ENCODE results near the gene LINGO3. TPM values are rescaled to one million over a fixed set of nuclear protein-coding genes. Genes with fewer than 3 reads are reported as not detected.
A peak's percentile ranks its signal among the peaks of the same experiment; 100 is the strongest.

LINGO3 gene
- total RNA-seq, 3 donors from 2014 or later (not counting 1 experiment from before 2014, with no cell fraction given): 0.68 to 1.0 (median 0.84) TPM

GRCh38 chr19:2332341-2333026 is 24.5 kb upstream of the LINGO3 start:
- no peak for TF ChIP-seq CTCF (IDR thresholded peaks at IDR 0.05)
- H3K27ac ChIP-seq (ENCODE audit: low read length): peak overlapping the region; percentile 78
- Mint-ChIP-seq H3K9me3 (no peaks in the 10 kb centered on the region), H3K27me3 (ENCODE audit: low read depth in 2 of 2) (no peaks in the 10 kb centered on the region), H3K4me1 (peaks cover 16 to 51% of the 10 kb centered on the region in 2 donors), H3K27ac (peak overlapping the region in 1 of 2 donors; percentile 29), H3K4me3 (peak overlapping the region; percentile 13), H3K36me3 (no peaks in the 10 kb centered on the region)
- H3K9me3 ChIP-seq (ENCODE audit: control insufficient read depth, insufficient read depth, low read length): no peaks in the 10 kb centered on the region
- WGBS (ENCODE audit: insufficient coverage): 33% methylated on average over 17 of the region's 17 CpGs
- DNase-seq (peak in 1 of 2 donors; percentile 78), ATAC-seq (no peak)
- intact Hi-C loops (cut with micrococcal nuclease): no loop called here
- H3K4me1 ChIP-seq (ENCODE audit: control insufficient read depth, insufficient read depth, low read length): peaks cover 46% of the 10 kb centered on the region
- H3K27me3 ChIP-seq (ENCODE audit: control insufficient read depth, insufficient read depth, low read length): no peaks in the 10 kb centered on the region
- peaks cover under 1% of the 10 kb centered on the region for H3K36me3 ChIP-seq (ENCODE audit: control insufficient read depth, insufficient read depth, low read length)
- H3K4me3 ChIP-seq (ENCODE audit: low read length): no peak overlapping the region

- Mint-ChIP-seq H3K36me3 (no peaks in the 10 kb centered on the region), H3K4me3 (peak overlapping the region; percentile 13), H3K27me3 (ENCODE audit: low read depth in 2 of 2) (no peaks in the 10 kb centered on the region), H3K9me3 (no peaks in the 10 kb centered on the region), H3K27ac (peak overlapping the region in 1 of 2 donors; percentile 29), H3K4me1 (peaks cover 16 to 57% of the 10 kb centered on the region in 2 donors)
- ATAC-seq: no peak
- Histone ChIP-seq H3K36me3 (ENCODE audit: control insufficient read depth, insufficient read depth, low read length) (no peaks in the 10 kb centered on the region), H3K9me3 (ENCODE audit: control insufficient read depth, insufficient read depth, low read length) (no peaks in the 10 kb centered on the region), H3K27ac (ENCODE audit: low read length) (peak overlapping the region; percentile 78), H3K27me3 (ENCODE audit: control insufficient read depth, insufficient read depth, low read length) (no peaks in the 10 kb centered on the region), H3K4me1 (ENCODE audit: control insufficient read depth, insufficient read depth, low read length) (peaks cover 53% of the 10 kb centered on the region), H3K4me3 (ENCODE audit: low read length) (no peak overlapping the region)
- DNase-seq: no peak
- intact Hi-C loops (cut with micrococcal nuclease): no loop called here
- 62% methylated on average over 11 of the region's 12 CpGs for WGBS (ENCODE audit: insufficient coverage)
- TF ChIP-seq CTCF (IDR thresholded peaks at IDR 0.05): no peak
These were observed 23.8 kb upstream of the LINGO3 start for GRCh38 chr19:2331601-2332246.

- Histone ChIP-seq H3K9me3 (ENCODE audit: control insufficient read depth, insufficient read depth, low read length) (no peaks in the 10 kb centered on the region), H3K36me3 (ENCODE audit: control insufficient read depth, insufficient read depth, low read length) (peaks cover 2% of the 10 kb centered on the region), H3K4me3 (ENCODE audit: low read length) (no peak overlapping the region), H3K4me1 (ENCODE audit: control insufficient read depth, insufficient read depth, low read length) (peaks cover 63% of the 10 kb centered on the region), H3K27ac (ENCODE audit: low read length) (no peak overlapping the region), H3K27me3 (ENCODE audit: control insufficient read depth, insufficient read depth, low read length) (no peaks in the 10 kb centered on the region)
- DNase-seq (no peak), ATAC-seq (no peak)
- TF ChIP-seq CTCF (IDR thresholded peaks at IDR 0.05): no peak
- H3K36me3 Mint-ChIP-seq: no peaks in the 10 kb centered on the region
- 78% methylated on average over 20 of the region's 20 CpGs for WGBS (ENCODE audit: insufficient coverage)
- H3K4me3 Mint-ChIP-seq: peak overlapping the region; percentile 65
- H3K4me1 Mint-ChIP-seq: peaks cover 20 to 57% of the 10 kb centered on the region in 2 donors
- H3K27me3 Mint-ChIP-seq (ENCODE audit: low read depth in 2 of 2): no peaks in the 10 kb centered on the region
- H3K27ac Mint-ChIP-seq: peak overlapping the region; percentile 51 to 98
- H3K9me3 Mint-ChIP-seq: no peaks in the 10 kb centered on the region
- intact Hi-C loops (cut with micrococcal nuclease): no loop called here
These were observed 22.8 kb upstream of the LINGO3 start for GRCh38 chr19:2330632-2331284.

Data from natural killer cell (primary cell).